Astrocyte (in vitro differentiated cells and primary cell): ENCODE data around the gene TGFB1.

ENCODE experiments used
- CTCF ChIP-seq: IDR thresholded peaks from 2 replicates; pipeline ENCODE4 v1.5.1; 2011; ENCODE audit warnings: low read depth, mild to moderate bottlenecking, inconsistent platforms, low read length, moderate library complexity; ENCODE audit not compliant: insufficient read depth
- EZH2 ChIP-seq: IDR thresholded peaks from 2 replicates; pipeline ENCODE4 v1.6.1; 2012; ENCODE audit warnings: mild to moderate bottlenecking, low read length, inconsistent platforms; ENCODE audit not compliant: insufficient read depth

- TF ChIP-seq CTCF (no peak), EZH2 (no peak)
Measured at GRCh38 chr19:41399525-41399924, 45.8 kb upstream of the TGFB1 start.
